Trophoblast cell (in vitro differentiated cells and primary cell): ENCODE measurements around the gene PCBD1.
"Not testable (repeated sequence)": the region's sequence is repeated elsewhere in the genome, so short reads cannot be mapped to it uniquely, and the experiment has no call there.

Experiments
- DNase-seq, 2 donors: peaks; one replicate each; pipeline ENCODE4 v3.0.0-alpha.2; 2016
- H2AFZ ChIP-seq: 2 replicates; pipeline ENCODE4 v1.6.1; 2013; ENCODE audit warnings: low read length, moderate library complexity, mild to moderate bottlenecking; ENCODE audit not compliant: insufficient read depth, poor library complexity
- H2AK5ac ChIP-seq: 2 replicates; pipeline ENCODE4 v1.6.1; 2013; ENCODE audit warnings: mild to moderate bottlenecking, low read length
- H2BK120ac ChIP-seq: 2 replicates; pipeline ENCODE4 v1.6.1; 2013; ENCODE audit warnings: low read length, mild to moderate bottlenecking, moderate library complexity; ENCODE audit not compliant: insufficient read depth, poor library complexity
- H2BK12ac ChIP-seq: 2 replicates; pipeline ENCODE4 v1.6.1; 2013; ENCODE audit warnings: mild to moderate bottlenecking, low read length, moderate library complexity
- H2BK5ac ChIP-seq: 2 replicates; pipeline ENCODE4 v1.6.1; 2013; ENCODE audit warnings: low read length, low read depth, moderate library complexity, mild to moderate bottlenecking; ENCODE audit not compliant: poor library complexity
- H3K14ac ChIP-seq: 2 replicates; pipeline ENCODE4 v1.6.1; 2013; ENCODE audit warnings: mild to moderate bottlenecking, low read length
- H3K18ac ChIP-seq: 2 replicates; pipeline ENCODE4 v1.6.1; 2013; ENCODE audit warnings: mild to moderate bottlenecking, low read length
- H3K23ac ChIP-seq: 2 replicates; pipeline ENCODE4 v1.6.1; 2013; ENCODE audit warnings: low read length
- H3K27ac ChIP-seq: 2 replicates; pipeline ENCODE4 v1.5.1; 2013; ENCODE audit warnings: low read depth, mild to moderate bottlenecking, inconsistent platforms, low read length, moderate library complexity
- H3K27me3 ChIP-seq: 2 replicates; pipeline ENCODE4 v1.6.1; 2013; ENCODE audit warnings: inconsistent platforms, mild to moderate bottlenecking, low read length, moderate library complexity; ENCODE audit not compliant: insufficient read depth
- H3K36me3 ChIP-seq, 2 experiments: 1 replicate in 1 of 2; 2 replicates in 1 of 2; pipeline ENCODE4 v1.6.1; 2013; ENCODE audit warnings: low read length in 2 of 2, mild to moderate bottlenecking in 2 of 2, moderate library complexity in 1 of 2; ENCODE audit not compliant: insufficient read depth in 2 of 2, control insufficient read depth in 1 of 2
- H3K4ac ChIP-seq: 2 replicates; pipeline ENCODE4 v1.6.1; 2013; ENCODE audit warnings: low read depth, mild to moderate bottlenecking, low read length, moderate library complexity
- H3K4me1 ChIP-seq, 2 experiments: 1 replicate in 1 of 2; 2 replicates in 1 of 2; pipeline ENCODE4 v1.6.1; 2013; ENCODE audit warnings: low read length in 2 of 2, mild to moderate bottlenecking in 2 of 2, moderate library complexity in 1 of 2; ENCODE audit not compliant: insufficient read depth in 2 of 2, control insufficient read depth in 1 of 2
- H3K4me2 ChIP-seq: 2 replicates; pipeline ENCODE4 v1.6.1; 2013; ENCODE audit warnings: inconsistent platforms, mild to moderate bottlenecking, low read length, moderate library complexity
- H3K4me3 ChIP-seq: 2 replicates; pipeline ENCODE4 v1.5.1; 2013; ENCODE audit warnings: mild to moderate bottlenecking, low read depth, low read length, inconsistent platforms
- H3K79me1 ChIP-seq: one replicate; pipeline ENCODE4 v1.6.1; 2013; ENCODE audit warnings: low read length
- H3K79me2 ChIP-seq: 2 replicates; pipeline ENCODE4 v1.6.1; 2013; ENCODE audit warnings: low read length, mild to moderate bottlenecking; ENCODE audit not compliant: control insufficient read depth, insufficient read depth, poor library complexity
- H3K9ac ChIP-seq: 2 replicates; pipeline ENCODE4 v1.6.1; 2013; ENCODE audit warnings: mild to moderate bottlenecking, low read length
- H3K9me3 ChIP-seq: 2 replicates; pipeline ENCODE4 v1.6.1; 2013; ENCODE audit warnings: low read depth, mild to moderate bottlenecking, control low read depth, inconsistent platforms, low read length; ENCODE audit not compliant: insufficient read depth
- H4K12ac ChIP-seq: 2 replicates; pipeline ENCODE4 v1.6.1; 2013; ENCODE audit warnings: low read depth, mild to moderate bottlenecking, low read length, moderate library complexity
- H4K8ac ChIP-seq: 2 replicates; pipeline ENCODE4 v1.6.1; 2013; ENCODE audit warnings: low read depth, mild to moderate bottlenecking, low read length, moderate library complexity
- H4K91ac ChIP-seq: one replicate; pipeline ENCODE4 v1.6.1; 2013; ENCODE audit warnings: low read depth, mild to moderate bottlenecking, low read length, moderate library complexity
- WGBS: extraction: QIAGEN DNeasy Blood & Tissue Kit; methylation state at CpG from one replicate; pipeline ENCODE4 v1.1.7; 2013; ENCODE audit warnings: missing lambda C conversion rate; ENCODE audit not compliant: insufficient read length, insufficient coverage; ENCODE audit errors: extremely low coverage; 5-methylcytosine and 5-hydroxymethylcytosine counted together

The PCBD1 gene

GRCh38 chr10:70919906-70920305 is 31.5 kb upstream of the PCBD1 start:
- H3K9ac ChIP-seq, H3K4ac ChIP-seq, H3K9me3 ChIP-seq, H2BK5ac ChIP-seq, H3K36me3 ChIP-seq, DNase-seq, H2BK120ac ChIP-seq, H3K14ac ChIP-seq, H2BK12ac ChIP-seq, H3K23ac ChIP-seq, H3K27me3 ChIP-seq, H3K18ac ChIP-seq, H4K91ac ChIP-seq, H4K8ac ChIP-seq, H4K12ac ChIP-seq, H3K4me3 ChIP-seq, H2AK5ac ChIP-seq, H3K4me2 ChIP-seq, H2AFZ ChIP-seq, H3K79me2 ChIP-seq, H3K79me1 ChIP-seq, H3K27ac ChIP-seq, H3K4me1 ChIP-seq: not testable (repeated sequence)
- no CpG with 5 or more reads among the region's 10 CpGs for WGBS

GRCh38 chr10:70918851-70919530 is 30.6 kb upstream of the PCBD1 start:
- H3K27me3 ChIP-seq, result peaks cover 2% of the 10 kb centered on the region
- H2AK5ac ChIP-seq, result no peak overlapping the region
- no peak for DNase-seq
- no peak overlapping the region for H3K18ac ChIP-seq
- no peak overlapping the region for H3K27ac ChIP-seq
- no peak overlapping the region for H2BK12ac ChIP-seq
- H3K9ac ChIP-seq, result no peak overlapping the region
- no peak overlapping the region for H3K4ac ChIP-seq
- H4K91ac ChIP-seq, result no peak overlapping the region
- no peak overlapping the region for H2BK120ac ChIP-seq
- no peak overlapping the region for H3K4me2 ChIP-seq
- peaks cover 1% of the 10 kb centered on the region for H3K9me3 ChIP-seq
- no peak overlapping the region for H2BK5ac ChIP-seq
- H3K36me3 ChIP-seq, result no peaks in the 10 kb centered on the region
- no peak overlapping the region for H4K8ac ChIP-seq
- no peaks in the 10 kb centered on the region for H3K4me1 ChIP-seq
- H4K12ac ChIP-seq, result no peak overlapping the region
- no peaks in the 10 kb centered on the region for H3K79me1 ChIP-seq
- no peak overlapping the region for H3K23ac ChIP-seq
- H2AFZ ChIP-seq, result no peak overlapping the region
- no CpG with 5 or more reads among the region's 22 CpGs for WGBS
- H3K14ac ChIP-seq, result no peak overlapping the region
- H3K4me3 ChIP-seq, result no peak overlapping the region
- no peaks in the 10 kb centered on the region for H3K79me2 ChIP-seq

- H4K91ac ChIP-seq, result no peak overlapping the region
- no peaks in the 10 kb centered on the region for H3K79me2 ChIP-seq
- H2AK5ac ChIP-seq, result no peak overlapping the region
- no peak overlapping the region for H4K8ac ChIP-seq
- WGBS, result no CpG with 5 or more reads among the region's 10 CpGs
- H3K4me1 ChIP-seq, result no peaks in the 10 kb centered on the region
- H3K23ac ChIP-seq, result no peak overlapping the region
- H2BK120ac ChIP-seq, result no peak overlapping the region
- DNase-seq, result no peak
- H3K4me2 ChIP-seq, result no peak overlapping the region
- peaks cover 2% of the 10 kb centered on the region for H3K27me3 ChIP-seq
- no peak overlapping the region for H3K27ac ChIP-seq
- no peak overlapping the region for H2AFZ ChIP-seq
- no peak overlapping the region for H3K4me3 ChIP-seq
- no peak overlapping the region for H2BK12ac ChIP-seq
- no peak overlapping the region for H2BK5ac ChIP-seq
- H3K18ac ChIP-seq, result no peak overlapping the region
- no peak overlapping the region for H3K14ac ChIP-seq
- no peak overlapping the region for H3K4ac ChIP-seq
- no peak overlapping the region for H3K9ac ChIP-seq
- peaks cover 5% of the 10 kb centered on the region for H3K9me3 ChIP-seq
- no peak overlapping the region for H4K12ac ChIP-seq
- H3K36me3 ChIP-seq, result no peaks in the 10 kb centered on the region
- no peaks in the 10 kb centered on the region for H3K79me1 ChIP-seq
Measured at GRCh38 chr10:70917635-70918034, 29.3 kb upstream of the PCBD1 start.

GRCh38 chr10:70917226-70917625 is 28.9 kb upstream of the PCBD1 start:
- Histone ChIP-seq H2BK12ac (no peak overlapping the region), H3K9me3 (peaks cover 5% of the 10 kb centered on the region), H2BK120ac (no peak overlapping the region), H3K27ac (no peak overlapping the region), H4K91ac (no peak overlapping the region), H3K4me3 (no peak overlapping the region), H2BK5ac (no peak overlapping the region), H4K12ac (no peak overlapping the region), H3K4me2 (no peak overlapping the region), H3K14ac (no peak overlapping the region), H3K4me1 (no peaks in the 10 kb centered on the region), H2AK5ac (no peak overlapping the region), H3K36me3 (no peaks in the 10 kb centered on the region), H2AFZ (no peak overlapping the region), H3K79me2 (no peaks in the 10 kb centered on the region), H3K27me3 (peaks cover 2% of the 10 kb centered on the region), H3K9ac (no peak overlapping the region), H3K79me1 (no peaks in the 10 kb centered on the region), H3K23ac (no peak overlapping the region), H3K18ac (no peak overlapping the region), H3K4ac (no peak overlapping the region), H4K8ac (no peak overlapping the region)
- DNase-seq, result no peak
- WGBS, result no CpG with 5 or more reads among the region's 5 CpGs
